ENCODE measurements around the gene NAV1.

GRCh38 chr1:201504799-201505502 is 34.0 kb upstream of the NAV1 start:
- no peak for TF ChIP-seq JUND (IDR thresholded peaks at IDR 0.05)
- TF ChIP-seq, protein P1, sequence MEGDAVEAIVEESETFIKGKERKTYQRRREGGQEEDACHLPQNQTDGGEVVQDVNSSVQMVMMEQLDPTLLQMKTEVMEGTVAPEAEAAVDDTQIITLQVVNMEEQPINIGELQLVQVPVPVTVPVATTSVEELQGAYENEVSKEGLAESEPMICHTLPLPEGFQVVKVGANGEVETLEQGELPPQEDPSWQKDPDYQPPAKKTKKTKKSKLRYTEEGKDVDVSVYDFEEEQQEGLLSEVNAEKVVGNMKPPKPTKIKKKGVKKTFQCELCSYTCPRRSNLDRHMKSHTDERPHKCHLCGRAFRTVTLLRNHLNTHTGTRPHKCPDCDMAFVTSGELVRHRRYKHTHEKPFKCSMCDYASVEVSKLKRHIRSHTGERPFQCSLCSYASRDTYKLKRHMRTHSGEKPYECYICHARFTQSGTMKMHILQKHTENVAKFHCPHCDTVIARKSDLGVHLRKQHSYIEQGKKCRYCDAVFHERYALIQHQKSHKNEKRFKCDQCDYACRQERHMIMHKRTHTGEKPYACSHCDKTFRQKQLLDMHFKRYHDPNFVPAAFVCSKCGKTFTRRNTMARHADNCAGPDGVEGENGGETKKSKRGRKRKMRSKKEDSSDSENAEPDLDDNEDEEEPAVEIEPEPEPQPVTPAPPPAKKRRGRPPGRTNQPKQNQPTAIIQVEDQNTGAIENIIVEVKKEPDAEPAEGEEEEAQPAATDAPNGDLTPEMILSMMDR (IDR thresholded peaks at IDR 0.05; ENCODE audit: low read depth, low read length, missing input control): no peak
- no peak for TF ChIP-seq EGR1 (IDR thresholded peaks at IDR 0.05; ENCODE audit: low read depth in 2 of 2)
- TF ChIP-seq RAD21 (IDR thresholded peaks at IDR 0.05): no peak
- TF ChIP-seq, protein P2, sequence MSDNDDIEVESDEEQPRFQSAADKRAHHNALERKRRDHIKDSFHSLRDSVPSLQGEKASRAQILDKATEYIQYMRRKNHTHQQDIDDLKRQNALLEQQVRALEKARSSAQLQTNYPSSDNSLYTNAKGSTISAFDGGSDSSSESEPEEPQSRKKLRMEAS (IDR thresholded peaks at IDR 0.05): no peak
- TF ChIP-seq REST (IDR thresholded peaks at IDR 0.05): no peak
- TF ChIP-seq YY1 (IDR thresholded peaks at IDR 0.05): no peak
- no peak for TF ChIP-seq TAF1 (conservative IDR thresholded peaks at IDR 0.05)
